K562 (cell line): ENCODE measurements around the gene IDH2. TPM values are rescaled to one million over a fixed set of nuclear protein-coding genes. Genes with fewer than 3 reads are reported as not detected.

Experiments used
- ATAC-seq: fragments of 200-7000 bp; cut with Tn5 transposase; 3 replicates; pipeline ENCODE4 v1.9.1; 2020; ENCODE audit warnings: moderate library complexity
- BruUV-seq: library from RNA; stranded (reverse); fragments of 400-500 nt; replicated peaks from 2 replicates; lab custom pipeline; 2021; lab: Mats Ljungman, UMichigan
- CTCF ChIA-PET: fragments of 300-600 bp; formaldehyde crosslinking; extraction: SDS; loops from one replicate; lab custom pipeline; 2021; ENCODE audit warnings: low intra/inter-chr PET ratio; lab: Yijun Ruan, JAX
- POLR2A ChIA-PET: fragments of 300-600, 350-650 bp; sonication (Branson Sonifier 250); formaldehyde crosslinking; extraction: SDS; loops from one replicate; lab custom pipeline; 2021; ENCODE audit warnings: antibody characterized with exemption, inconsistent platforms; lab: Yijun Ruan, JAX
- DNase-seq, 4 experiments: peaks; one replicate each; pipeline versions ENCODE4 v3.0.0 to v3.0.0-alpha.2; 2011 to 2018; ENCODE audit warnings: low spot score in 3 of 4, mixed read lengths in 3 of 4; ENCODE audit errors: extremely low read depth in 1 of 4
- FAIRE-seq: peaks from 2 replicates; lab custom pipeline; 2011; peaks lifted over from hg19 to GRCh38; lab: Jason Lieb, UNC
- H2AFZ ChIP-seq: 2 replicates; pipeline ENCODE4 v1.6.0; 2011; ENCODE audit warnings: low read depth, low read length, control low read depth, inconsistent platforms
- H3K27ac ChIP-seq: fragments of 200-600 bp; 3 replicates; pipeline ENCODE4 v1.8.0; 2011; ENCODE audit warnings: low read depth, mild to moderate bottlenecking, control low read depth, inconsistent platforms, low read length, moderate library complexity, mixed read lengths; ENCODE audit errors: extremely low read depth
- H3K27me3 ChIP-seq, 2 experiments: fragments of 300-600 bp in 1 of 2; 2 replicates in 1 of 2; 3 replicates in 1 of 2; pipeline versions ENCODE4 v1.6.0 to v1.8.0; 2011; ENCODE audit warnings: inconsistent platforms in 2 of 2, low read length in 2 of 2, mild to moderate bottlenecking in 1 of 2, mixed read lengths in 1 of 2, moderate library complexity in 1 of 2; ENCODE audit not compliant: control insufficient read depth in 2 of 2, insufficient read depth in 2 of 2
- H3K36me3 ChIP-seq: fragments of 300-600 bp; 3 replicates; pipeline ENCODE4 v1.8.0; 2011; ENCODE audit warnings: mild to moderate bottlenecking, low read length, inconsistent platforms; ENCODE audit not compliant: control insufficient read depth, insufficient read depth
- H3K4me1 ChIP-seq, 2 experiments: fragments of 200-600 bp in 1 of 2; replicated peaks in 1 of 2; 2 replicates in 1 of 2; 3 replicates in 1 of 2; pipeline versions ENCODE4 v1.5.1 to v1.8.0; 2011; ENCODE audit warnings: inconsistent platforms in 2 of 2, low read length in 2 of 2, mild to moderate bottlenecking in 1 of 2, mixed read lengths in 1 of 2, moderate library complexity in 1 of 2; ENCODE audit not compliant: control insufficient read depth in 2 of 2, insufficient read depth in 2 of 2
- H3K4me2 ChIP-seq: 2 replicates; pipeline ENCODE4 v1.6.1; 2011; ENCODE audit warnings: low read length, control low read depth, inconsistent platforms, mixed read lengths; ENCODE audit not compliant: insufficient read depth
- H3K4me3 ChIP-seq: fragments of 200-600 bp; sonication (generic), shearing (Covaris generic); 2 replicates; pipeline ENCODE4 v1.5.1; 2016; ENCODE audit warnings: control low read depth, inconsistent platforms
- H3K79me2 ChIP-seq: fragments of 200-600 bp; 3 replicates; pipeline ENCODE4 v1.8.0; 2011; ENCODE audit warnings: low read length, inconsistent platforms; ENCODE audit not compliant: control insufficient read depth, insufficient read depth
- H3K9ac ChIP-seq, 2 experiments: 2 replicates each; pipeline versions ENCODE4 v1.6.0 to v1.6.1; 2011; ENCODE audit warnings: low read depth in 2 of 2, low read length in 2 of 2, control low read depth in 1 of 2, inconsistent platforms in 1 of 2, mild to moderate bottlenecking in 1 of 2, mixed read lengths in 1 of 2; ENCODE audit not compliant: insufficient read depth in 1 of 2
- H3K9me1 ChIP-seq: one replicate; pipeline ENCODE4 v1.6.0; 2011; ENCODE audit warnings: inconsistent platforms, mild to moderate bottlenecking, low read length, moderate library complexity; ENCODE audit not compliant: control insufficient read depth, insufficient read depth
- H3K9me3 ChIP-seq: replicated peaks from 2 replicates; pipeline ENCODE4 v1.5.1; 2011; ENCODE audit warnings: low read depth, low read length, inconsistent platforms; ENCODE audit not compliant: control insufficient read depth, insufficient read depth
- H4K20me1 ChIP-seq: replicated peaks from 2 replicates; pipeline ENCODE4 v1.6.1; 2011; ENCODE audit warnings: low read length, inconsistent platforms, mixed read lengths; ENCODE audit not compliant: control insufficient read depth, insufficient read depth
- HNRNPH1 ChIP-seq: fragments of 200-400 bp; formaldehyde crosslinking; optimal IDR thresholded peaks from 2 replicates; pipeline ENCODE3; 2017; ENCODE audit warnings: low read depth, mild to moderate bottlenecking, low read length, moderate library complexity
- HNRNPLL ChIP-seq: fragments of 200-400 bp; formaldehyde crosslinking; IDR thresholded peaks from 2 replicates; pipeline ENCODE4 v1.6.1; 2017; ENCODE audit warnings: low read length, low read depth, mild to moderate bottlenecking; ENCODE audit not compliant: poor library complexity, severe bottlenecking
- IRF2 ChIP-seq: sonication (generic); formaldehyde crosslinking; IDR thresholded peaks from 2 replicates; pipeline ENCODE4 v1.8.1; 2022; ENCODE audit warnings: mild to moderate bottlenecking, missing genetic modification reagents
- RBM22 ChIP-seq: fragments of 200-400 bp; formaldehyde crosslinking; IDR thresholded peaks from 2 replicates; pipeline ENCODE4 v1.6.1; 2018; ENCODE audit warnings: low read length, low read depth; ENCODE audit not compliant: poor library complexity, severe bottlenecking
- SMARCB1 ChIP-seq: IDR thresholded peaks from 2 replicates; pipeline ENCODE4 v1.6.1; 2011; ENCODE audit warnings: improper control_type of control experiment, low read depth; ENCODE audit not compliant: insufficient read length
- ZNF124 ChIP-seq: sonication (generic); formaldehyde crosslinking; IDR thresholded peaks from 2 replicates; pipeline ENCODE4 v1.8.1; 2022; ENCODE audit warnings: missing genetic modification reagents
- WGBS: fragments of 100-300 bp; shearing (Covaris generic); methylation state at CpG from one replicate; pipeline ENCODE4 v1.1.6; 2016; ENCODE audit warnings: low coverage, mixed read lengths; ENCODE audit not compliant: insufficient coverage; ENCODE audit errors: missing lambda C conversion rate; 5-methylcytosine and 5-hydroxymethylcytosine counted together
- in situ Hi-C: fragments of 300-500 bp; cut with MboI; formaldehyde crosslinking; loops from 4 replicates; pipeline ENCODE4 v1.15.0; 2018; ENCODE audit warnings: inconsistent platforms, mixed read lengths
- intact Hi-C: fragments of 100-400 bp; cut with micrococcal nuclease; formaldehyde crosslinking; loops from 2 replicates; pipeline ENCODE4 v1.14.2; 2022
- polyA plus RNA-seq, 8 experiments: library from polyadenylated mRNA; depleted of rRNA in 4 of 8; stranded (reverse) in 5 of 8; unstranded in 3 of 8; fragments of >200 nt; fragmentation: Nextera tagmentation in 2 of 8; fragmentation: Illumina TruSeq in 1 of 8; extraction: Ambion mirVana in 2 of 8; extraction: Trizol in 1 of 8; gene quantifications; 2 replicates each; pipeline versions ENCODE4 v1.2.1 to v1.2.3, GENCODE V29; 2011 to 2014; ENCODE audit warnings: inconsistent platforms in 1 of 8, missing spikeins in 1 of 8
- total RNA-seq, 7 experiments: library from RNA; depleted of rRNA in 6 of 7; stranded (reverse); fragments of >200 nt in 6 of 7; fragmentation: Illumina TruSeq in 2 of 7; extraction: Trizol in 2 of 7; gene quantifications; 2 replicates each; pipeline versions ENCODE4 v1.2.1 to v1.2.3, GENCODE V29; 2011 to 2021; ENCODE audit warnings: low replicate concordance in 1 of 7
- TF ChIP-seq, protein P1 (sequence below): fragments of 450-650 bp; formaldehyde crosslinking; IDR thresholded peaks from 2 replicates; pipeline ENCODE4 v1.4.0; 2020; ENCODE audit warnings: mild to moderate bottlenecking, moderate library complexity
- TF ChIP-seq, protein P2 (sequence below): fragments of 450-650 bp; IDR thresholded peaks from 2 replicates; pipeline ENCODE4 v1.6.1; 2016; ENCODE audit warnings: low read depth, mild to moderate bottlenecking, moderate library complexity

The IDH2 gene
- total and polyA plus RNA-seq, 9 of the 15 experiments (the other 6 are each of a cell fraction or from before 2014, with no cell fraction given): 0.70 to 99.9 (median 59.2) TPM

DNA sequence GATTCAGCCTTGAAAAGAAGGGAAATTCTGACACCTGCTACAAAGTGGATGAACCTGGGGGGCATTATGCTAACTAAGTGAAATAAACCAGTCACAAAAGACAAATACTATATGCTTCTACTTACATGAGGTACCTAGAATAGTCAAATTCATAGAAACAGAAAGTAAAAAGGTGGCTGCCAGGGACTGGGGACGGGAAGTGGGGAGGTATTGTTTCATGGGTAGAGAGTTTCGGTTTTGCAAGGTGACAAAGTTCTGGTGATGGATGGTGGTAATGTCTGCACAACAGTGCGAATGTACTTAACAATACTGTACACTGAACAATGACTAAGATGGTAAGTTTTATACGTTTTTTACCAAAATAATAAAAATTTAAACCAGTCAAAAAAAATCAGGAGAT is 4.8 kb downstream of the IDH2 start:
- in situ Hi-C loops: loop anchor here (10.0 kb wide), 1 partner anchor 343 kb away; the partner anchor contains the start of gene MESP1

More for the DNA sequence above, 4.8 kb downstream of the IDH2 start:
- H3K9me3 ChIP-seq: no peaks in the 10 kb centered on the region
- no peak overlapping the region; the same call in 1 of the 2 replicates for H3K4me2 ChIP-seq
- H3K27me3 ChIP-seq: no peaks in the 10 kb centered on the region
- BruUV-seq: no TSS peak
- H3K4me3 ChIP-seq: no peak overlapping the region
- intact Hi-C loops: no loop called here
- H3K27ac ChIP-seq: no peak overlapping the region
- peaks cover 22% of the 10 kb centered on the region for H3K79me2 ChIP-seq
- ChIA-PET POLR2A (interaction anchor here (0.7 to 1.0 kb wide), 2 partner anchors 16 to 19 kb away, joined by 3 to 4 read pairs; no protein-coding TSS in a partner anchor), CTCF (no interaction called here)
- H3K36me3 ChIP-seq: no peaks in the 10 kb centered on the region
- H2AFZ ChIP-seq: no peak overlapping the region
- H4K20me1 ChIP-seq: peaks cover 6% of the 10 kb centered on the region; the same call in 1 of the 2 replicates
- 36% methylated on average over 4 of the region's 4 CpGs for WGBS
- ATAC-seq: no peak
- TF ChIP-seq, protein P1, sequence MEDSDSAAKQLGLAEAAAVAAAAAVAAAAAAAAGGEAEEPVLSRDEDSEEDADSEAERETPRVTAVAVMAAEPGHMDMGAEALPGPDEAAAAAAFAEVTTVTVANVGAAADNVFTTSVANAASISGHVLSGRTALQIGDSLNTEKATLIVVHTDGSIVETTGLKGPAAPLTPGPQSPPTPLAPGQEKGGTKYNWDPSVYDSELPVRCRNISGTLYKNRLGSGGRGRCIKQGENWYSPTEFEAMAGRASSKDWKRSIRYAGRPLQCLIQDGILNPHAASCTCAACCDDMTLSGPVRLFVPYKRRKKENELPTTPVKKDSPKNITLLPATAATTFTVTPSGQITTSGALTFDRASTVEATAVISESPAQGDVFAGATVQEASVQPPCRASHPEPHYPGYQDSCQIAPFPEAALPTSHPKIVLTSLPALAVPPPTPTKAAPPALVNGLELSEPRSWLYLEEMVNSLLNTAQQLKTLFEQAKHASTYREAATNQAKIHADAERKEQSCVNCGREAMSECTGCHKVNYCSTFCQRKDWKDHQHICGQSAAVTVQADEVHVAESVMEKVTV: no peak
- TF ChIP-seq HNRNPLL: no peak
- TF ChIP-seq, protein P2, sequence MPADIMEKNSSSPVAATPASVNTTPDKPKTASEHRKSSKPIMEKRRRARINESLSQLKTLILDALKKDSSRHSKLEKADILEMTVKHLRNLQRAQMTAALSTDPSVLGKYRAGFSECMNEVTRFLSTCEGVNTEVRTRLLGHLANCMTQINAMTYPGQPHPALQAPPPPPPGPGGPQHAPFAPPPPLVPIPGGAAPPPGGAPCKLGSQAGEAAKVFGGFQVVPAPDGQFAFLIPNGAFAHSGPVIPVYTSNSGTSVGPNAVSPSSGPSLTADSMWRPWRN: no peak
- TF ChIP-seq RBM22: no peak
- no peak for TF ChIP-seq HNRNPH1
- no peak for TF ChIP-seq IRF2 (CRISPR knock-in tag)
- no peak for TF ChIP-seq SMARCB1
- TF ChIP-seq ZNF124: no peak
- no peak for FAIRE-seq
- H3K9ac ChIP-seq: peak overlapping the region in 1 of 2 experiments; percentile 53; a peak in 1 of 4 replicates
- peaks cover 32 to 44% of the 10 kb centered on the region in 2 experiments; a peak in 4 of 5 replicates for H3K4me1 ChIP-seq
- peaks cover 3% of the 10 kb centered on the region for H3K9me1 ChIP-seq
- DNase-seq: no peak
